Superior temporal gyrus (tissue), 1 donor: ENCODE measurements around the gene SLC35E1.
"Not testable (repeated sequence)": the region's sequence is repeated elsewhere in the genome, so short reads cannot be mapped to it uniquely, and the experiment has no call there.

Experiments
- DNase-seq: peaks from one replicate; pipeline ENCODE4 v3.0.0-alpha.2; 2016; ENCODE audit errors: extremely low spot score

Gene SLC35E1

DNA sequence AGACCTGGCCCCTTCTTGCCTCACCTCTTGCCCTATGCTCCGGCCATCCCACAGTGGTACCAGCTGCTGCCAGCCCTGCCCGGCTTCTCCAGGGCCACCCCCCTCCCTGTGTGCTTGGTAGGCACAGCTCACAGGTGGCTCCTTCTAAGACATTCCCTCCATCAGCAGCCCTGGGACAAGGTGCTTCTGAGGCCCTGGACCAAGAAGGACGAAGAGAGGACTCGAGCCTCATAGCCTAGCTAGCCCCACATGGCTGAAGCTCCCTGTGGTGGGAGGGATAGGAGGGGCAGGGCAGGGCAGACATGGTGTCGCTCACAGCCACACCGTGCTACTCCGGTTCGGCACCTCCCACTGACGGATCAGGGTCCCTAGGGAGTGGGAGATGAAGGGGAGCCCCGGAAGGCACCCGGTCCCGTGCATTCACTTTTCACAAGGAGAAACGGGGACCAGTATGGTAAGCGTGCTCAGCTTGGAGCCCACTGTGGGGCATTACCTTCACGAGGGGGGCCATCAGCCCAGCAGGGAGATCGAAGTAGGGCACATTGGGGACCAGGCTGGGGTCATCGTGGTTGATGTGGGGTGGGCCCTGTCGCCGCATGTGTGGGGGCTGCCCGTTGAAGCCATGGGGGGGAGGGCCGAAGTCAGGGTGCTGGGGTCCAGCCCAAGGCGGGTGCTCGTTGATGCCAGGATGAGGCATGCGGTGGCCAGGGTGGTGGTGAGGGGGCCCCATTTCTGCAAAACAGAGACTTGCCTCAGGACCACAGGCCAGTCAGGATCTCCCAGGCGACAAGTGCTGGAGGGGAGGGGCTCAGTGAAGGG lies 49.4 kb downstream of the SLC35E1 start:
- no peak for DNase-seq

GRCh38 chr19:16521715-16522289 lies 50.4 kb downstream of the SLC35E1 start:
- DNase-seq, result no peak

DNA sequence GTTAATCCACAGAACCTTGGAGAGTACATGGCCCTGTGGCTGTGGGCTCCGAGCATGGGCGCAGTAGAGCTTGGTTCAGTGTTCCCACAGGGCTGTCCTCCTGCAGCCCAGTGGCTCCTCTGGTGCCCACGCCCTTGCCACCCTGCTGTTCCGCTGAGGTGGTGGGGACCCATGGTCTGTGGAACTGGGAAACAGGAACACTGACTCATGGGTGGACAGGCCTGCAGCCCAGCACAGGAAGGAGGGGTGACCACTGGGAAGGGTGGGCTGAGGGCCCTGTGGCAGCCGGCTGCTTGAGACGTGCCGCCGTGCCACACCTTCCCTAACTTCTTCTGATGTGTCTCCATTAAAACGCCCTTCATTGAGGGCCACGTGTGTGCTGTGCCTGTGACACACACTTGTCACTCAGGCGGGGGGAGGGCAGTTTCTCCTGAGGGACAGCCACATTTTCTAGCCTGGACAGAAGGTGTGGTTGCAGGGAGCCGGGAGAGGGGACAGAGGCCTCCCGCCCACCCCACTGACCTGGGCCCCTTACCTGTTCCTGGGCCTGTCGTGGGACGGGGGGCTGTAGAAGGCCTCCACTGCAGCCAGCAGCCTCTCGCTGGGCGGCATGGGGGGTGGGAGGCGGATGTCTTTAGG lies 51.1 kb downstream of the SLC35E1 start:
- no peak for DNase-seq

DNA sequence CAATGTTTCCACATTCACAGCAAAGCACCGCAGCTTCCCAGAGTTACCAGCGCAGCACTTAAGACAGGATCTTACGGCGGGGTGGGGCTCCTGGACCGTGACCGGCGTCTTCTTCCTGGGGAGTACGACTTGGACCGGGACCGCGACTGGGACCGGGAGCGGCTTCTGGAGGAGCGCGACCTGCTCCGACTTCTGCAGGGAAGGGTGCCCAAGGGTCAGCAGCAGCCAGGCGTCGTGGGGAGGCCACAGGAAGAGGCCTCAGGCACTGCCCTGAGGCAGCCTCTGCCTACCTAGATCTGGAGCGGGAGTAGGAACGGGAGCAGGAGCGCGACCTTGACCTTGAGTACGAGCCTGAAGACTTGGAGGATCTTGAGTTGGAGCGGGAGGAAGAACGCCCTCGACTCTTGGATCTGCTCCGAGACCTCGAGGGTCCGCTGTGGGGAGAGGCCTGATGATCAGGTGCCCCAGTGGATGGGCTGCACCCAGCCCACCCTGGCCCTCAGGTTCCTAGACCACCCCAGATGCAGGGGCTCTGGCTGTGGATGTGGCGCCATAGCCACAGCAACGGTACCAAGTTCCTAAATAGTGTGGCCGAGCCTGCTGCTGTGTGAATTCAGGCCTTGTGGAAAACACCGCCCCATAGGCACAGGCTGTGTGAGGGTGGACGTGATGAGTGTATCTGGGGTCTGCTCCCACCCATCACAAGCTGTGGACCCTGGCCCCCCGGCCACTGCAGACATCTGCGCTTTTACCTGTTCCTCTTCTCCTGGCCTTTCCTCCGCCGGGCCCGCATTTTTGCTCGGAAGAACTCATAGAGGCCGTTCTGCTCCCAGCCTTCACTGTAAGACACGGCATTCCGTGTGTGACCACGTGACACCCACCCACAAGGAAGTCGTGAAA lies 51.9 kb downstream of the SLC35E1 start:
- DNase-seq, result no peak

DNA sequence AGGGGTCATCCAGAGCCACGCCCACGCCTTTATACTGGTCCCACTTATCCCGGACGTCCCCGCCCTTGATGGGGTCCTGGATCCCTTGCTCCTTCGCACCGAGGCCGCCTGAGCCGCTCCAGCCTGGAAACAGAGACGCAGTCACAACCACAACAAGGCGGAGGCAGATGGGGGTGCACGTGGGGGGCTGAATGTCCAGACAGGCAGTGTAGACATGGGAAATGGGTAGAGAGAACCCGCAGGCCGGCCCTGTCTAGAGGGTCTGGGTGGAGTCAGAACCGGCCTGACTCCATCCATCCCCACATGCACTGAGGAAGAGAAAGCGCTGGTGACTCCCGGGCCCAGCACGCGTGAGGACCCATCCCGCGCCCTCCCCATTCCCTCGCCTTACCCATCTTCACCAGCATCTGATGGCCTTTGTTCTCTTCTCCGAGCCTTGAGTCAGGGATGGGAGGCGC lies 53.0 kb downstream of the SLC35E1 start:
- DNase-seq, result no peak

GRCh38 chr19:16518483-16519229 lies 53.6 kb downstream of the SLC35E1 start:
- DNase-seq, result no peak

DNA sequence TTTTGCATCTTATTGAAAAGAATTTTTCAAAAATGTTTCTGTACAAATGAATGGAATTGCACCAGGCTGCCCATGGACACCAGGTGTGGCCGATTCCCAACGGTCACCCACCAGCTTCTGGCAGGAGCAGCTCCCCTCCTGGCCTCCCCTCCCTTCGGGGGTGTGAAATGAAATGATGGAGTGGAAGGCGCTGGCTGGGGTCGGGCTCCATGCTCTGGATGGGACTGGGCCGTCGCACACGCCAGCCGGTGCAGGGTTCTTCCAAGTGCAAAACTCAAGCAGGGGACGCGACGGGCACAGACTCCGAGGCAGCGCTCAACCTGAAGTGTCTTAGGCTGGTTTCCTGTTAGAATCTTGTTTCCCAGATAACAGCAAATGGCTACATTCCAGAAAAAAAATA lies 54.2 kb downstream of the SLC35E1 start:
- no peak for DNase-seq

DNA sequence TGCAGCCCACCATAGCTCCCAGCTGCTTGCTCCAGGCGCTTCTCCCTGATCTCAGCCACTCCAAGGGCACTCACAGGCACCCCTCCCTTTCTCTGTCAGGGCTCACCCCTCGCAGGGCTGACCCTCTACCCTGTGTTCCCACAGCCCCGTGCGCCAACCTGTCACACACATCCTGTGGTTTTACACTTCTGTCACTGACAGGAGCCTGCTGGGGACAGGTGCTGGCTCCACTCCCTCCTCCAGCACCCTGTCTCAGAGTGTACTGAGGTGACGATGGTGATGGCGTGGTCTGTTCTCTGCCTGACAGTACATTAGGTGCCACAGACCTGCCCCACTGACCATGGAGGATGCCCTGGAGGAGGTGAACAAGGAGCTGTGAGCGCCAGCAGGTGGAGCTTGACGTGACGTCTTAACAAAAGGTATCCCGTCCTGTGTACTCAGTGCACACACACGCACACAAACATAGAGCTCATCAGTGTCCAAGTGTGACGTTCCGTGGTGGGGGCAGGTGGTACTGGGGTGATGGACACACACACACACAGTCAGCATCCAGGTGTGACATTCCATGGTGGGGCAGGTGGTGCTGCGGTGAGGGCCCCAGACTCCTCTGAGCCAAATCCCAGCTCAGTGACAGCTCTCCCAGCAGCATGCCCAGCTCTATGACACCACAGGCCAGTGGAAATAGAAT lies 55.1 kb downstream of the SLC35E1 start:
- DNase-seq, result no peak

DNA sequence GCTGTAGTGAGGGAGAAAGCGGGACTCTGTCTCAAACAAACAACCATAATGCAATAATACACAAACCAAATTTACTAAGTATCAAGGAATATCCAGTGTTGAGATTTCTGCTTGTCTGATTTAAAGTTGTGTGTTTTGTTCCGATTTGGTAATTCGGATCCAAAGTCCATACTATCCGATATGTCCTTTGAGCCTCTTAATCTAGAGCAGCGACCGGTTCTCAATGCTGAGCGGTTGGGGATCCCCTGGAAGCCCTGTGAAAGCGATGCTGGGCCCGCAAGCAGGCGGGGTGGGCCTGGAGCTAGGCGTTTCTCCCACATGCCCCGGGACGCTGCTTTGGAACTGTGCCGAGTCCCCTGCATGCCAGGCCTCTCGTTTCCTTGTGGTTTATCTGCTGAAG lies 55.8 kb downstream of the SLC35E1 start:
- DNase-seq, result no peak

DNA sequence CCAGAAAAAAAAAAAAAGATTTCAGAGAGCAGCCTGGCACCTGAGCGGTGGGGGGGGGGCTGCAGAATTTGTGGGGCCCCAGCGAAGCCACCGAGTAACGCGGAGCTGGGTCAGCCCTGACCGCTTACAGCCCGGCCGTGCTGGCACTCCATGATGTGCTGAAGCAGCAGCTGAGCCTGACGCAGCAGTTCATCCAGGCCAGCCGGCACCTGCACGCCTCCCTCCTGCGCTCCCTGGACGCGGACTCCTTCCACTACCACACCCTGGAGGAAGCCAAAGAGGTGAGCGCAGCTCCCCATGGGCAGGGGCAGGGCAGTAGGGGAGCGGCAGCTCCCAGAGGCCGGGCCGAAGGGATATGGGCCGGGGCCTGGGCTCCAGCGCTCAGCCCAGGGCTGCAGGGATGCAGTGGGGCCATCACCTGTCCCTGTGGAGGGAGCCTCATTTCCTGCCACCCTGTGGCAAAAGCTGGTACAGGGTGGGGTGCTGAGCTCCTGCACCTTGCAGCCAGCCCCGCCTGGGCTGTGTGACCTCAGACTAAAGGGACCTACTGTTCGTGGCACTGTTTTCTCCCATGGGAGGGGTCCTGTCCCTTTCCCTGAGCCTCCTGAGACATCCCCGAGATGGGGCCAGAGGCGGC lies 57.7 kb downstream of the SLC35E1 start:
- DNase-seq, result no peak

GRCh38 chr19:16512611-16513010 lies 59.6 kb downstream of the SLC35E1 start:
- not testable (repeated sequence) for DNase-seq

DNA sequence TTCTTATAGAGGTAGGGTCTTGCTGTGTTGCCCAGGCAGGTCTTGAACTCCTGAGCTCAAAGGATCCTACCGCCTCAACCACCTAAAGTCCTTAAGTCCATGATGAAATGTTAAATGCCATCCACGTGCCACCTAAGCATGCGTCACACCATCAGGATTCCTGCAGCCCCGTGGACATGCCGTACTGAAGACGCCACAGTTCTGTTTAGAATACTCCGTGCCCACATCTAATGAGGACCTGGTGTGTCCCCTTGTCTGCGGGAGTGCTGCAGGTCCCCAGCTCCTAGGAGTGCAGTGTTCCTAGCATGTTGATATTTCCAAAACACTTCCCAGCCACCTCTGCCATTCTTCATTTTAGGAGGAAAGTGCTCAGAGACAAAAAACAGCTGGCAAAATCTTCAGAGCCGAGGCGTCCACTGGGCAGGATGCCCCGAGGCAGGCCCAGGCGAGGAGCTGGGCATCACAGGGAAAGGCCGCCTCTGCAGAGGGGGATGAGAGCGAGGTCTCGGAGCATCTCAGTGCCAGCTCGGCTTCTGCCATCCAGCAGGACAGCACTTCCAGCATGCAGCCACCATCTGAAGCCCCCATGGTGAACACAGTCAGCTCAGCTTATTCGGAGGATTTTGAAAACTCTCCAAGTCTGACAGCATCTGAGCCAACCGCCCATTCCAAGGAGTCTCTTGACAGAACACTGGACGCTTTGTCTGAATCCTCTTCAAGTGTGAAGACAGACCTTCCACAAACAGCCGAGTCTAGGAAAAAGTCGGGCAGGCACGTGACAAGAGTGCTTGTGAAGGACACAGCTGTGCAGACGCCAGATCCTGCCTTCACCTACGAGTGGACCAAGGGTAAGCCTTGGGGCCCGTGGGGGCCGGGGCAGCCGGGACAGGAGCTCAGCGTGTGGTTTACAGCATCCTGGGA lies 62.8 kb downstream of the SLC35E1 start:
- peak; percentile 68 for DNase-seq

GRCh38 chr19:16508546-16508945 lies 63.7 kb downstream of the SLC35E1 start:
- no peak for DNase-seq

GRCh38 chr19:16506961-16507360 lies 65.3 kb downstream of the SLC35E1 start:
- no peak for DNase-seq

GRCh38 chr19:16506161-16506560 lies 66.1 kb downstream of the SLC35E1 start:
- not testable (repeated sequence) for DNase-seq

GRCh38 chr19:16504271-16504670 lies 67.9 kb downstream of the SLC35E1 start:
- no peak for DNase-seq
